Osteoblast (primary cell): ENCODE measurements around the gene KLHL29. TPM values are rescaled to one million over a fixed set of nuclear protein-coding genes. Genes with fewer than 3 reads are reported as not detected.

Source experiments
- DNase-seq: peaks from one replicate; pipeline ENCODE4 v3.0.0; 2011; ENCODE audit warnings: low spot score, mixed read lengths; ENCODE audit not compliant: insufficient read length; ENCODE audit errors: missing footprints
- H2AFZ ChIP-seq: 2 replicates; pipeline ENCODE4 v1.6.0; 2011; ENCODE audit warnings: mild to moderate bottlenecking, low read length
- H3K27ac ChIP-seq: 2 replicates; pipeline ENCODE4 v1.5.1; 2011; ENCODE audit warnings: mild to moderate bottlenecking, low read depth, low read length, moderate library complexity
- H3K27me3 ChIP-seq: 2 replicates; pipeline ENCODE4 v1.6.0; 2012; ENCODE audit warnings: mild to moderate bottlenecking, control low read depth, inconsistent platforms, low read length, moderate library complexity; ENCODE audit not compliant: insufficient read depth
- H3K36me3 ChIP-seq: 2 replicates; pipeline ENCODE4 v1.5.1; 2011; ENCODE audit warnings: mild to moderate bottlenecking, low read length, control low read depth, moderate library complexity; ENCODE audit not compliant: insufficient read depth
- H3K4me1 ChIP-seq: 2 replicates; pipeline ENCODE4 v1.5.1; 2011; ENCODE audit warnings: mild to moderate bottlenecking, low read length, control low read depth, moderate library complexity; ENCODE audit not compliant: insufficient read depth
- H3K4me2 ChIP-seq: 2 replicates; pipeline ENCODE4 v1.6.0; 2011; ENCODE audit warnings: mild to moderate bottlenecking, low read length; ENCODE audit not compliant: insufficient read depth
- H3K4me3 ChIP-seq: fragments of 200-600 bp; sonication (generic); 3 replicates; pipeline ENCODE4 v1.5.1; 2012; ENCODE audit warnings: mild to moderate bottlenecking, low read length, inconsistent platforms; ENCODE audit not compliant: insufficient read depth
- H3K79me2 ChIP-seq: 2 replicates; pipeline ENCODE4 v1.6.0; 2012; ENCODE audit warnings: mild to moderate bottlenecking, low read length, control low read depth, inconsistent platforms; ENCODE audit not compliant: insufficient read depth
- H3K9me3 ChIP-seq: 2 replicates; pipeline ENCODE4 v1.5.1; 2011; ENCODE audit warnings: low read depth, low read length, control low read depth
- H4K20me1 ChIP-seq: 2 replicates; pipeline ENCODE4 v1.6.0; 2012; ENCODE audit warnings: mild to moderate bottlenecking, low read length, control low read depth; ENCODE audit not compliant: insufficient read depth
- CTCF ChIP-seq: IDR thresholded peaks from 2 replicates; pipeline ENCODE4 v1.5.1; 2011; ENCODE audit warnings: mild to moderate bottlenecking, low read depth, low read length, moderate library complexity; ENCODE audit errors: extremely low read depth
- total RNA-seq: library from RNA; depleted of rRNA; stranded (reverse); fragments of >200 nt; gene quantifications from 2 replicates; pipeline ENCODE4 v1.2.3, GENCODE V29; 2012

The KLHL29 gene
- total RNA-seq, 1 donor = 3.3 TPM

- H3K27me3 ChIP-seq = no peaks in the 10 kb centered on the region
- no peaks in the 10 kb centered on the region for H3K4me1 ChIP-seq
- H3K9me3 ChIP-seq = no peaks in the 10 kb centered on the region
- no peak for TF ChIP-seq CTCF
- H3K79me2 ChIP-seq = no peaks in the 10 kb centered on the region
- H3K36me3 ChIP-seq = no peaks in the 10 kb centered on the region
- H3K4me3 ChIP-seq = no peak overlapping the region
- H4K20me1 ChIP-seq = no peaks in the 10 kb centered on the region
- H2AFZ ChIP-seq = no peak overlapping the region
- DNase-seq = no peak
- no peak overlapping the region for H3K4me2 ChIP-seq
- no peak overlapping the region for H3K27ac ChIP-seq
These were observed 361.3 kb downstream of the KLHL29 start for GRCh38 chr2:23746141-23746863.

- H3K4me3 ChIP-seq = no peak overlapping the region
- no peaks in the 10 kb centered on the region for H3K4me1 ChIP-seq
- no peaks in the 10 kb centered on the region for H4K20me1 ChIP-seq
- no peaks in the 10 kb centered on the region for H3K27me3 ChIP-seq
- no peak for TF ChIP-seq CTCF
- H3K4me2 ChIP-seq = no peak overlapping the region
- no peaks in the 10 kb centered on the region for H3K79me2 ChIP-seq
- H3K9me3 ChIP-seq = no peaks in the 10 kb centered on the region
- no peak overlapping the region for H3K27ac ChIP-seq
- H2AFZ ChIP-seq = no peak overlapping the region
- no peak for DNase-seq
- peaks cover under 1% of the 10 kb centered on the region for H3K36me3 ChIP-seq
These were observed 366.8 kb downstream of the KLHL29 start for GRCh38 chr2:23751747-23752265.

- Histone ChIP-seq H3K9me3 (no peaks in the 10 kb centered on the region), H2AFZ (no peak overlapping the region), H3K4me3 (no peak overlapping the region), H3K4me1 (peaks cover 12% of the 10 kb centered on the region), H3K36me3 (peaks cover 6% of the 10 kb centered on the region), H3K79me2 (no peaks in the 10 kb centered on the region), H3K27me3 (no peaks in the 10 kb centered on the region), H3K4me2 (no peak overlapping the region), H3K27ac (no peak overlapping the region), H4K20me1 (no peaks in the 10 kb centered on the region)
- TF ChIP-seq CTCF = no peak
- no peak for DNase-seq
These were observed 368.5 kb downstream of the KLHL29 start for GRCh38 chr2:23753291-23754010.

GRCh38 chr2:23754970-23755369, 370.0 kb downstream of the KLHL29 start:
- DNase-seq = no peak
- Histone ChIP-seq H2AFZ (no peak overlapping the region), H3K36me3 (peaks cover 6% of the 10 kb centered on the region), H3K9me3 (no peaks in the 10 kb centered on the region), H4K20me1 (no peaks in the 10 kb centered on the region), H3K79me2 (no peaks in the 10 kb centered on the region), H3K27me3 (no peaks in the 10 kb centered on the region), H3K4me3 (no peak overlapping the region), H3K4me1 (peaks cover 14% of the 10 kb centered on the region), H3K4me2 (no peak overlapping the region), H3K27ac (no peak overlapping the region)
- no peak for TF ChIP-seq CTCF
